Endothelial cell (in vitro differentiated cells): ENCODE measurements around the gene GRID1. TPM values are rescaled to one million over a fixed set of nuclear protein-coding genes. Genes with fewer than 3 reads are reported as not detected.

Source experiments
- DNase-seq: peaks from one replicate; pipeline ENCODE4 v3.0.0; 2021; ENCODE audit warnings: low spot score
- H3K27ac Mint-ChIP-seq: one replicate; pipeline ENCODE4 v1.8.0; 2021; ENCODE audit warnings: mixed read lengths, inconsistent platforms; ENCODE audit not compliant: unreplicated experiment
- H3K27me3 Mint-ChIP-seq: one replicate; pipeline ENCODE4 v1.8.0; 2021; ENCODE audit warnings: mild to moderate bottlenecking, moderate library complexity, mixed read lengths, inconsistent platforms; ENCODE audit not compliant: unreplicated experiment
- H3K36me3 Mint-ChIP-seq: one replicate; pipeline ENCODE4 v1.8.0; 2021; ENCODE audit warnings: mild to moderate bottlenecking, low read depth, mixed read lengths, inconsistent platforms; ENCODE audit not compliant: unreplicated experiment
- H3K4me1 Mint-ChIP-seq: one replicate; pipeline ENCODE4 v1.8.0; 2021; ENCODE audit warnings: mild to moderate bottlenecking, mixed read lengths, inconsistent platforms; ENCODE audit not compliant: unreplicated experiment
- H3K4me3 Mint-ChIP-seq: one replicate; pipeline ENCODE4 v1.8.0; 2021; ENCODE audit warnings: mild to moderate bottlenecking, mixed read lengths, inconsistent platforms; ENCODE audit not compliant: unreplicated experiment
- H3K9me3 Mint-ChIP-seq: one replicate; pipeline ENCODE4 v1.8.0; 2021; ENCODE audit warnings: mixed read lengths, inconsistent platforms; ENCODE audit not compliant: unreplicated experiment
- total RNA-seq: library from RNA; stranded (reverse); fragmentation: NEBNext Ultra II Directional; extraction: Animal tissue kit (Norgen Biotek cat#: 25700); gene quantifications from one replicate; pipeline ENCODE4 v1.2.1, GENCODE V29; 2021; ENCODE audit not compliant: unreplicated experiment
- TF ChIP-seq, protein P1 (sequence below): fragments of 200-600 bp; sonication (generic); IDR thresholded peaks from one replicate; pipeline ENCODE4 v1.5.0; 2021; ENCODE audit warnings: antibody characterized with exemption; ENCODE audit not compliant: unreplicated experiment

The GRID1 gene
- total RNA-seq, 1 donor from 2014 or later, result 0.26 TPM

DNA sequence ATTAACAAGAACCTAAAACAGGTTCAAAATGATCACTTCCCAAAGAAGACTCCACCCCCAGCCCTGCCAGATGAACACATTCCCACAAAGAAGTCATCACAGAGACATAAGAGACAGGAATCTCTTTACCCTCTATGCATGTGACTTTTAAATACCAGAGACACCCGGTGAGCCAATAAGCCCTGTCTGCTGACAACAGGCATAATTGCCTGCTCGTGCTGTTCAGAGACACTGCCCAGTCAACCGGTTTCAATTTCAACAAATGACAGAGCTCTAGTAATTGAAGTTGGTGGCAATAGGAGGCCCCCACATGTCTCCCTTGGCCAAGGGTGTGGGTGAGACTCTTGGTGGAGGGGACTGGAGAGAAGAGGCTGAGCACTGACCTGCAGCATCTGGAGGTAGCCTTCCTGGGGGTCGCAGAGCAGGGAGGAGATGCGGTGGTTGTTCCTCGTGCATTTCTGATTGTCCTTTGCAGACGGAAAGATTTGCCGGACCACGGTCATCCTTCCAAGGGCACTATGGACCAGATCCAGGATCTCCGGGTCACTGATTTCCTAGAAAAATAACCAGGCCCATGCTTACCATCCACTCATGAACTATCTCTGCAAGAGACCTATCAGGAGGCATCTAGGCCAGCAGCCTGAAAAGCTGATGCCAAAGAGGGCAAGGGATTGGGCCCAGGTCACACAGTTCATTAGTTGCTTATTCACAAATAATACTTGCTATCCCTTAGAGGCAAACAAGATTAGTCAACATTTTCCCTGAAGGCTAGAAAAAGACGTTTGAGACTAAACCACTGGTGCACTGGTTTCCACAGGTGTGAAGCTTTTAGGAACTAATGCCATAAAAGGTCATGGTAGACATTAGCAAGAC lies 497.7 kb downstream of the GRID1 start:
- no peak overlapping the region for H3K4me3 Mint-ChIP-seq
- H3K36me3 Mint-ChIP-seq, result no peaks in the 10 kb centered on the region
- DNase-seq, result no peak
- H3K9me3 Mint-ChIP-seq, result no peaks in the 10 kb centered on the region
- TF ChIP-seq, protein P1, sequence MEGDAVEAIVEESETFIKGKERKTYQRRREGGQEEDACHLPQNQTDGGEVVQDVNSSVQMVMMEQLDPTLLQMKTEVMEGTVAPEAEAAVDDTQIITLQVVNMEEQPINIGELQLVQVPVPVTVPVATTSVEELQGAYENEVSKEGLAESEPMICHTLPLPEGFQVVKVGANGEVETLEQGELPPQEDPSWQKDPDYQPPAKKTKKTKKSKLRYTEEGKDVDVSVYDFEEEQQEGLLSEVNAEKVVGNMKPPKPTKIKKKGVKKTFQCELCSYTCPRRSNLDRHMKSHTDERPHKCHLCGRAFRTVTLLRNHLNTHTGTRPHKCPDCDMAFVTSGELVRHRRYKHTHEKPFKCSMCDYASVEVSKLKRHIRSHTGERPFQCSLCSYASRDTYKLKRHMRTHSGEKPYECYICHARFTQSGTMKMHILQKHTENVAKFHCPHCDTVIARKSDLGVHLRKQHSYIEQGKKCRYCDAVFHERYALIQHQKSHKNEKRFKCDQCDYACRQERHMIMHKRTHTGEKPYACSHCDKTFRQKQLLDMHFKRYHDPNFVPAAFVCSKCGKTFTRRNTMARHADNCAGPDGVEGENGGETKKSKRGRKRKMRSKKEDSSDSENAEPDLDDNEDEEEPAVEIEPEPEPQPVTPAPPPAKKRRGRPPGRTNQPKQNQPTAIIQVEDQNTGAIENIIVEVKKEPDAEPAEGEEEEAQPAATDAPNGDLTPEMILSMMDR, result no peak
- H3K4me1 Mint-ChIP-seq, result no peaks in the 10 kb centered on the region
- no peak overlapping the region for H3K27ac Mint-ChIP-seq
- H3K27me3 Mint-ChIP-seq, result peaks cover 3% of the 10 kb centered on the region

GRCh38 chr10:85864868-85865526 lies 501.6 kb downstream of the GRID1 start:
- peaks cover 6% of the 10 kb centered on the region for H3K27me3 Mint-ChIP-seq
- no peak overlapping the region for H3K27ac Mint-ChIP-seq
- H3K9me3 Mint-ChIP-seq, result no peaks in the 10 kb centered on the region
- TF ChIP-seq, protein P1, result no peak
- H3K4me1 Mint-ChIP-seq, result peaks cover 8% of the 10 kb centered on the region
- H3K36me3 Mint-ChIP-seq, result no peaks in the 10 kb centered on the region
- DNase-seq, result no peak
- H3K4me3 Mint-ChIP-seq, result no peak overlapping the region

- DNase-seq, result no peak
- Mint-ChIP-seq H3K9me3 (no peaks in the 10 kb centered on the region), H3K4me1 (peaks cover 8% of the 10 kb centered on the region), H3K27me3 (peaks cover 6% of the 10 kb centered on the region), H3K36me3 (peaks cover 4% of the 10 kb centered on the region), H3K27ac (no peak overlapping the region), H3K4me3 (no peak overlapping the region)
- TF ChIP-seq, protein P1, result no peak
Measured at GRCh38 chr10:85864173-85864549, 502.4 kb downstream of the GRID1 start.

DNA sequence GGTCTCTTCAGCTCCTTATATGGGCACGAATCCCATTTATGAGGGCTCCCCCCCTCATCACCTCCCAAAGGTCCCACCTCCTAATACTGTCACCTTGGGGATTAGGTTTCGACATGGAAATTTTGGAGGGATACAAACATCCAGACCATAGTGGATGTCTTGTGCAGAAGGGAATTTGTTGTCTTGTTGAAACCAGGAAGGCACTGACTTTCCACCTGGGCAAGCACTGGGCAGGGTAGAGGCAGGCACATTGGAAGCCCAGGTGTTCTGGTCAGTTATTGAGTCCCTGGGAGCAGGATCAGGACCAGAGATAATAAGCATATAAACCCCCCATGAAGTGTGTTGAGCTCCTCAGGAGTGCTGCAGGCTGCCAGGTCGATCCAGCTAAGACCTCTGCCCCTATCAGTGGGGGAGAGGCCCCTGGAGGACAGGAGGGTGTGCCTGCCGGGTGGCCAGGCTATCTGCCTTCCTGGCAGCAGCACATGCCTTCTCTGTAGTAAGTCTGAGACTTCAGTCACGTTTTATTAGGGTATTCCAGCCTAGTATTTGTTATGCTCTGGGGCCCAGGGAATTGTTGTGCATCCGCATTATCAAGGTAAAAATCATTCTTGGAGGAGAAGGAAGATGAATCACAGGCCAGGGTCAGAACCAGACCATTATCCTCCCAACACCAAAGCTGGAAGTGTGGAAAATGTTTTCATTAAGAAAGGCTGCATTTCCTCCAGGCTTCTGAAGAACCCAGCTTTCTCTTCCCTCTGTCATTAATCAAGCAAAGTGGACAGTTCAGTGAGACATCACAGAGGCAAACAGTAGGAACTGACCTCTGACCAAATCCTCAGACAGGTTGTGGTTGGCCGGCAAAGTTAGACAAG lies 503.1 kb downstream of the GRID1 start:
- DNase-seq, result no peak
- peaks cover 11% of the 10 kb centered on the region for H3K36me3 Mint-ChIP-seq
- H3K4me1 Mint-ChIP-seq, result peaks cover 8% of the 10 kb centered on the region
- peaks cover 8% of the 10 kb centered on the region for H3K27me3 Mint-ChIP-seq
- H3K9me3 Mint-ChIP-seq, result no peaks in the 10 kb centered on the region
- TF ChIP-seq, protein P1, result no peak
- no peak overlapping the region for H3K27ac Mint-ChIP-seq
- H3K4me3 Mint-ChIP-seq, result no peak overlapping the region
